Endodermal cell (in vitro differentiated cells): ENCODE measurements around the gene RFPL4A. TPM values are rescaled to one million over a fixed set of nuclear protein-coding genes. Genes with fewer than 3 reads are reported as not detected.
A peak's percentile ranks its signal among the peaks of the same experiment; 100 is the strongest.

Experiments used
- DNase-seq: peaks from one replicate; pipeline ENCODE4 v3.0.0-alpha.2; 2017
- H3K27ac ChIP-seq: 2 replicates; pipeline ENCODE4 v1.5.1; 2013; ENCODE audit warnings: mild to moderate bottlenecking, low read depth, low read length, moderate library complexity
- H3K27me3 ChIP-seq: 2 replicates; pipeline ENCODE4 v1.6.1; 2013; ENCODE audit warnings: mild to moderate bottlenecking, low read length, moderate library complexity; ENCODE audit not compliant: insufficient read depth, control insufficient read depth, poor library complexity, severe bottlenecking
- H3K36me3 ChIP-seq: 2 replicates; pipeline ENCODE4 v1.7.0; 2013; ENCODE audit warnings: mild to moderate bottlenecking, low read length, moderate library complexity; ENCODE audit not compliant: control insufficient read depth, insufficient read depth
- H3K4me1 ChIP-seq: one replicate; pipeline ENCODE4 v1.7.0; 2013; ENCODE audit warnings: low read length; ENCODE audit not compliant: control insufficient read depth, insufficient read depth
- H3K4me3 ChIP-seq: 2 replicates; pipeline ENCODE4 v1.5.1; 2013; ENCODE audit warnings: mild to moderate bottlenecking, low read length, moderate library complexity
- H3K9ac ChIP-seq: 2 replicates; pipeline ENCODE4 v1.6.1; 2013; ENCODE audit warnings: mild to moderate bottlenecking, low read length, moderate library complexity; ENCODE audit not compliant: poor library complexity, severe bottlenecking; ENCODE audit errors: extremely low read depth
- H3K9me3 ChIP-seq: 2 replicates; pipeline ENCODE4 v1.6.1; 2013; ENCODE audit warnings: mild to moderate bottlenecking, low read length, moderate library complexity; ENCODE audit not compliant: control insufficient read depth
- H3K27ac Mint-ChIP-seq: 2 replicates; pipeline ENCODE4 v1.8.0; 2020; ENCODE audit warnings: mixed read lengths
- H3K27me3 Mint-ChIP-seq: 2 replicates; pipeline ENCODE4 v1.8.0; 2021; ENCODE audit warnings: mild to moderate bottlenecking, mixed read lengths; ENCODE audit not compliant: insufficient read depth
- H3K36me3 Mint-ChIP-seq: 2 replicates; pipeline ENCODE4 v1.8.0; 2020; ENCODE audit warnings: low read depth, mixed read lengths
- H3K4me1 Mint-ChIP-seq: 2 replicates; pipeline ENCODE4 v1.8.0; 2020; ENCODE audit warnings: mixed read lengths
- H3K4me3 Mint-ChIP-seq: 2 replicates; pipeline ENCODE4 v1.8.0; 2020; ENCODE audit warnings: mild to moderate bottlenecking, moderate library complexity, mixed read lengths
- H3K9me3 Mint-ChIP-seq: 2 replicates; pipeline ENCODE4 v1.8.0; 2020; ENCODE audit warnings: mild to moderate bottlenecking, mixed read lengths
- WGBS, 2 experiments: methylation state at CpG; one replicate each; pipeline versions ENCODE4 v1.1.5 to v1.1.7; 2013; ENCODE audit warnings: missing lambda C conversion rate in 2 of 2, mixed read lengths in 1 of 2; ENCODE audit not compliant: insufficient coverage in 1 of 2, insufficient read length in 1 of 2; 5-methylcytosine and 5-hydroxymethylcytosine counted together
- total RNA-seq, 2 donors: library from RNA; stranded (reverse); fragmentation: NEBNext Ultra II Directional in 1 of 2; extraction: Animal tissue kit (Norgen Biotek cat#: 25700) in 1 of 2; gene quantifications; 2 replicates in 1 of 2; 3 replicates in 1 of 2; pipeline ENCODE4 v1.2.1, GENCODE V29; 2021
- TF ChIP-seq, protein P1 (sequence below): fragments of 200-600 bp; sonication (generic); conservative IDR thresholded peaks from 2 replicates; pipeline ENCODE4 v1.5.0; 2021; ENCODE audit warnings: antibody characterized with exemption, mild to moderate bottlenecking

Gene RFPL4A
- total RNA-seq, 2 donors from 2014 or later = not detected

DNA sequence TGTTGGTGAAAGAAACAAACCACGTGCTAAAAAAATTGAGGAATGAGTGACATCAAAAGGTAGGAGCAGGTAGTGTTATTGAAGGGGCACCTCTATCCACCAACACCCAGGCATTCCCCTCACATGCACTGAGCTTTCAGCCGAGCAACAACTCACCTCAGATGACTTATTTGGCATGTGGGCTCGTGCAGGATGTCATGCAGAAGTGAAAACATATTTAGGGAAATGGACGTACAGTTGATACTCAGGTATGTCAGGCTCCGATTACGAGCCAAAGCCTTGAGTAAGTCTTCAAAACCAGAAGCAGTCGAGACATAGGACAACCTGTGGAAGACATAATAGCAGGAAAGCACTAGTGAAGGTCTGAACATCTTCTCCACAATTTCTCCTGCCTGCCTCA, 42.5 kb downstream of the RFPL4A start:
- Histone ChIP-seq H3K27me3 (no peaks in the 10 kb centered on the region), H3K9me3 (peaks cover 60% of the 10 kb centered on the region), H3K4me1 (no peaks in the 10 kb centered on the region), H3K36me3 (no peaks in the 10 kb centered on the region), H3K9ac (no peak overlapping the region), H3K4me3 (no peak overlapping the region), H3K27ac (no peak overlapping the region)
- H3K4me3 Mint-ChIP-seq = no peak overlapping the region
- peaks cover 96% of the 10 kb centered on the region for H3K9me3 Mint-ChIP-seq
- H3K27me3 Mint-ChIP-seq = no peaks in the 10 kb centered on the region
- no peak overlapping the region for H3K27ac Mint-ChIP-seq
- no peaks in the 10 kb centered on the region for H3K4me1 Mint-ChIP-seq
- 56 to 66% methylated on average over 5 to 7 of the region's 7 CpGs for WGBS, 2 experiments
- H3K36me3 Mint-ChIP-seq = peaks cover 2% of the 10 kb centered on the region
- DNase-seq = no peak
- TF ChIP-seq, protein P1, sequence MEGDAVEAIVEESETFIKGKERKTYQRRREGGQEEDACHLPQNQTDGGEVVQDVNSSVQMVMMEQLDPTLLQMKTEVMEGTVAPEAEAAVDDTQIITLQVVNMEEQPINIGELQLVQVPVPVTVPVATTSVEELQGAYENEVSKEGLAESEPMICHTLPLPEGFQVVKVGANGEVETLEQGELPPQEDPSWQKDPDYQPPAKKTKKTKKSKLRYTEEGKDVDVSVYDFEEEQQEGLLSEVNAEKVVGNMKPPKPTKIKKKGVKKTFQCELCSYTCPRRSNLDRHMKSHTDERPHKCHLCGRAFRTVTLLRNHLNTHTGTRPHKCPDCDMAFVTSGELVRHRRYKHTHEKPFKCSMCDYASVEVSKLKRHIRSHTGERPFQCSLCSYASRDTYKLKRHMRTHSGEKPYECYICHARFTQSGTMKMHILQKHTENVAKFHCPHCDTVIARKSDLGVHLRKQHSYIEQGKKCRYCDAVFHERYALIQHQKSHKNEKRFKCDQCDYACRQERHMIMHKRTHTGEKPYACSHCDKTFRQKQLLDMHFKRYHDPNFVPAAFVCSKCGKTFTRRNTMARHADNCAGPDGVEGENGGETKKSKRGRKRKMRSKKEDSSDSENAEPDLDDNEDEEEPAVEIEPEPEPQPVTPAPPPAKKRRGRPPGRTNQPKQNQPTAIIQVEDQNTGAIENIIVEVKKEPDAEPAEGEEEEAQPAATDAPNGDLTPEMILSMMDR = no peak

- H3K4me3 ChIP-seq = no peak overlapping the region
- Mint-ChIP-seq H3K4me1 (no peaks in the 10 kb centered on the region), H3K27ac (no peak overlapping the region), H3K4me3 (no peak overlapping the region), H3K36me3 (peaks cover 2% of the 10 kb centered on the region), H3K27me3 (no peaks in the 10 kb centered on the region), H3K9me3 (peaks cover 96% of the 10 kb centered on the region)
- no peak for DNase-seq
- no peaks in the 10 kb centered on the region for H3K4me1 ChIP-seq
- no peaks in the 10 kb centered on the region for H3K36me3 ChIP-seq
- TF ChIP-seq, protein P1 = no peak
- H3K27me3 ChIP-seq = no peaks in the 10 kb centered on the region
- H3K27ac ChIP-seq = no peak overlapping the region
- 82% methylated on average over 2 of the region's 2 CpGs; no CpG with 5 or more reads in 1 of the 2 experiments for WGBS, 2 experiments
- H3K9me3 ChIP-seq = peaks cover 69% of the 10 kb centered on the region
- no peak overlapping the region for H3K9ac ChIP-seq
Measured at GRCh38 chr19:55802281-55802680, 43.4 kb downstream of the RFPL4A start.

- Mint-ChIP-seq H3K36me3 (no peaks in the 10 kb centered on the region), H3K4me3 (no peak overlapping the region), H3K4me1 (no peaks in the 10 kb centered on the region), H3K27ac (no peak overlapping the region), H3K27me3 (no peaks in the 10 kb centered on the region), H3K9me3 (peaks cover 97% of the 10 kb centered on the region)
- Histone ChIP-seq H3K4me1 (no peaks in the 10 kb centered on the region), H3K27ac (no peak overlapping the region), H3K27me3 (no peaks in the 10 kb centered on the region), H3K9me3 (peaks cover 80% of the 10 kb centered on the region), H3K4me3 (no peak overlapping the region), H3K9ac (no peak overlapping the region), H3K36me3 (no peaks in the 10 kb centered on the region)
- DNase-seq = peak; percentile 69
- TF ChIP-seq, protein P1 = peak; percentile 57
- WGBS, 2 experiments = 47 to 49% methylated on average over 16 to 20 of the region's 20 CpGs
Measured at GRCh38 chr19:55809381-55810058, 50.6 kb downstream of the RFPL4A start.
